Ureter (tissue), 1 donor: ENCODE results near the gene CTDSP2. TPM values are rescaled to one million over a fixed set of nuclear protein-coding genes. Genes with fewer than 3 reads are reported as not detected.
A peak's percentile ranks its signal among the peaks of the same experiment; 100 is the strongest.
"Not testable (repeated sequence)": the region's sequence is repeated elsewhere in the genome, so short reads cannot be mapped to it uniquely, and the experiment has no call there.

Experiments
- DNase-seq: peaks from one replicate; pipeline ENCODE4 v3.0.0-alpha.2; 2020; ENCODE audit warnings: low spot score
- total RNA-seq: library from RNA; stranded (reverse); gene quantifications from one replicate; pipeline ENCODE4 v1.2.4, GENCODE V29; 2023
- donor health status: DM: yes; HTN: yes; CAD: no.

CTDSP2 gene, protein sequence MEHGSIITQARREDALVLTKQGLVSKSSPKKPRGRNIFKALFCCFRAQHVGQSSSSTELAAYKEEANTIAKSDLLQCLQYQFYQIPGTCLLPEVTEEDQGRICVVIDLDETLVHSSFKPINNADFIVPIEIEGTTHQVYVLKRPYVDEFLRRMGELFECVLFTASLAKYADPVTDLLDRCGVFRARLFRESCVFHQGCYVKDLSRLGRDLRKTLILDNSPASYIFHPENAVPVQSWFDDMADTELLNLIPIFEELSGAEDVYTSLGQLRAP
- total RNA-seq, result 130 TPM

DNA sequence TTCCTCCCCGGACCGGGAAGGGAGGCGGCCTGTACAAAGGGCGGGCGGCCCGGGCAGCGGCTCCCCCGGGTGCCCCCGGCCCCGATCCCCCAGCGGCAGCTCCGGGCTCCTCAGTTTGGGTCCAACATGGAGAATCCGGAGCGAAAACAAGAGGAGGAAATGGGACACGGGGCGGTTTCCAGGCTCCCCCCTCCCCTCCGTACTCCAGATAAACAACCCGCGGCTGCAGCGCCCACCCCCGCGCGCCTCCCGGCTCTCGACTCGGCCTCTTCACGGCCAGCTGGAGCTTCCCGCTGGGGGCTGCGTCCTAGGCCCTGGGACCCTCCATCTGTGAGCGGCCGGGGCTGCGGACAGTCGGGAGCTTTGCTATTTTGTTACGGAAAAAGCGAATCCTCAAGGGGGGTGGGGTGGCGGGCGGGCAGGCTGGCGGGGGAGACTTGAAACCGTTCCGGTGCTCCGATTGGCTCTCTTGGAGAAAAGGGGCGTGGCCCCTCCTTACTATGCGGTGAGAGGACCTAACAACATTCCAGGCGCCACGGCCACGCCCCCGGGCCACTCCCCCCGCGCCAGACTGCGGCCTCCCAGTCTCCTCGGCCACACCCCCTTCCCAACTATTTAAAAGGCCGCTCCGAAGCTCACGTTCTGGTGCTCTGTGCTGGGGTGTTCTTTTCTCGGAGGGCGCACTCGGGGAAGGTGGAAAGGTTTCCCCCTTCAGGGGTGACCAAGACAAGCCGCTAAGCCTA lies at the start of gene CTDSP2:
TSS of gene CTDSP2 (minus strand) at position 153 of the 743 bp plus-strand sequence. CDS start 294 bp downstream, outside the sequence.
- DNase-seq, result peak; percentile 100

DNA sequence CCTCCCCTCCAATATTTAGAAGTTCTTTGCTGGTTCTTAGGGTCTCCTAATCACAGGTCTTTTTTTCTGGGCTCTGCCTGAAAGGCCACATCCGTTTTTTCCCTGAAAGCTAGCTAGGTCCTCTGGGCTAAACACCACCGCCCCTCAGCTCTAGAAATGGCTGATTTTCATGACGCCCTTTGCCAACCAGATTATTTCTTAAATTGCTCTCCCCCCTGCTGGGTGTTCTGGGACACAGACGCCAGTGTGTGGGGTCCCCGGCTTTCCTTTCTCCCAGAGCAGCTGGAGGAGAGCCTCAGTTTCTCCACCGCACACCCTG lies 49.5 kb upstream of the CTDSP2 start:
- no peak for DNase-seq

- DNase-seq, result no peak
Measured at GRCh38 chr12:57895389-57896114, 49.0 kb upstream of the CTDSP2 start.

GRCh38 chr12:57894399-57895292 lies 48.1 kb upstream of the CTDSP2 start:
- no peak for DNase-seq

GRCh38 chr12:57893431-57894353 lies 47.2 kb upstream of the CTDSP2 start:
- peak; percentile 92 for DNase-seq

DNA sequence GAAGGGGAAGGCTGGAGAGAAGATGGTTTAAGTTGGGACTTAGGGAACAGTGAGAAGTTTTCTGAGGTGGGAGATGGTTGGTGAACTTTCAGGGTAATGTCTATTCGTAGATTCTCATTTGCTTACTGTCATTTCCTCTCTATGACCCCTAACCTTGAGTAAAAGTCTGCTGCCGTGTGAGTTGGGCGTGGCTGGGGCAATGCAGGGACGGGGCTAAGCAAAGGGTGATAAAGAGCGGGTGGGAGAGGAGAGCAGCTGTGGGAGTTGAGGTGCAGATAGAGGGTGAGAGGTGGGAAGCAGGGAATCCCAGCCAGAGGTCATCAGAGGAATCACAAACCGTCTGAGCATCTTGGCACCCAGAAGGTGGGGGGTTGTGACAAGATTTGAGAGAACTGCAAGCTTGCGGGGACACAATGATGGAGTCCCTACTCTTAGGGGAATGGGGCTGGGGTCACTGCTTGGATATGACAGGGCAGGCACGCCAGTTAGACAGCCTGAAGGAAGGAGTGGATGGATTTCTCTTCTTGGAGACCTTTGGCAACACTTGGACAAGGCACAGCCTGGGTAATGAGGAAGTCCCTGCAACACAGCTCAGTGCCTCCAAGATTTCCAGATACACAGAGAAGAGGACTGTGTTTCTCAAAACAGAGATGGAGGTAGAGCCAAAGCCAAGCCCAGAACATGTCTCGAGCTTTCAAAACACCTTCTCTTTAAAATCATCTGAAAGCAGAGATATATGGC lies 45.9 kb upstream of the CTDSP2 start:
- no peak for DNase-seq

GRCh38 chr12:57891542-57892228 lies 45.2 kb upstream of the CTDSP2 start:
- DNase-seq, result no peak

GRCh38 chr12:57890191-57891115 lies 43.9 kb upstream of the CTDSP2 start:
- no peak for DNase-seq

- peak; percentile 83 for DNase-seq
Measured at GRCh38 chr12:57889500-57889989, 43.0 kb upstream of the CTDSP2 start.

- DNase-seq, result peak; percentile 83
Measured at GRCh38 chr12:57888409-57889157, 42.1 kb upstream of the CTDSP2 start.

DNA sequence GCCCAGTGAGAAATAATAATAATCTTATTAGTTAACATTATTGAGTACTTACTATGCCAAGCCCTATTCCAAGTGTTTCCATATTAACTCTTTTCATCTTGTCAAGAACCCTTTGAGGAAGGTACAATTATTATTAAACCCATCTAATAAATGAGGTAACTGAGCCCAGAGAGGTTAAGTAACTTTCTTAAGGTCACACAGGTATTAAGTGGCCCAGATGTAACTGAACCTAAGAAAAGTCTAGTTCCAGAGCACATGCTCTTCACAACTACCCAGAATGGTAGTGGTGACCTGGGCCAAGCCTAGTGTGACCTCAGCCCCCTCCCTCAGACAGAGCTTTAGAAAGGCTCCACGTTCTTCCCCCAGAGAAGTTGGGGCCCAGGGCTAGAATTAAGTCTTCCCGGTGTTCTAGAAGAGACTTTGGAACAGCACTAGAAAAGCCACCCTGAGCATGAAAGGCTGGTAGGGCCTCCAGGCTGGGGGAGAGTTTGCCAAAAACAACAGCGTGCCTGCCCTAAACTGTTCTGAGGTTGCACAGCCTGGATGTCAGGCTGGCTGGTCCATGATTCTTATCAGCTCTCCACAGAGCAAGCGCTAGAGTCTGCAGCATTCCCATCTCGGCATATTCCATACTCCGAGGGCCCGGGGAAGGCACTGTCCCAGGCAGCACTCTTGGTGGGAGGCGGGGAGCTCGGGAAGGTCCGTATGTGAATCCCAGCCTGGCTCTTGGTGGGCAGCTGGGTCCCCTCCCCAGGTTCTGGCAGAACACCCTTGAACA lies 41.3 kb upstream of the CTDSP2 start:
- DNase-seq, result peak; percentile 79

GRCh38 chr12:57886964-57887363 lies 40.4 kb upstream of the CTDSP2 start:
- not testable (repeated sequence) for DNase-seq

DNA sequence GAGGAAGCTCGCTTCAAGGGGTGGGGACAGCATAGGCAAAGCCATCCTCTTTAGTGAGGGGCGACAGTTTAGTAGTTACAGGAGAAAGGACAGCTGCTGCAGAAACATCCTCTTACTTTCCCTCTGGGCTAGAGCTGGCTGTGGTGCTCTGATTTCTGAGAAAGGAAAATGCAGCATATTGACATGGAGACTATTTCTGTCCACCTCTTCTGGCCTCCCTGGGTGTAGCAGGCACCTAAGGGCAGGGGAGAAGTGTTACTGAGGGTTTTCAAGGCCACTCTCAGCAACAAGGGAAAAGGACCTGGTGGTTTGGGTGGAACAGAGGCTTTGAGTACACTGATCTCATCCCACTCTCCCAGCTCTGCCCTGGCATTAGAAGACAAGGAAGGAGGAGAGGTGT lies 40.0 kb upstream of the CTDSP2 start:
- no peak for DNase-seq

DNA sequence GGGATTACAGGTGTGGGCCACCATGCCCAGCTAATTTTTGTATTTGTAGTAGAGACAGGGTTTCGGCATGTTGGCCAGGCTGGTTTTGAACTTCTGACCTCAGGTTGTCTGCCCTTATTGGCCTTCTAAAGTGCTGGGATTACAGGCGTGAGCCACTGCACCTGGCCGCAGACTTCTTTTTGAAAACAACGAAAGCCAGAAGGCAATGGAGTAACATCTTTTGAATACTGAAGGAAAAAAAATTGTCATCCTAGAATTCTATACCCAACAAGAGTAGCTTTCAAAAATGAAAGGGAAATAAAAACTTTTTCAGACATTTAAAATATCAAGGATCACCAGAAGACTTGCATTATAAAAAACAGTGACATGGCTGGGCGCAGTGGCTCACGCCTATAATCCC lies 38.7 kb upstream of the CTDSP2 start:
- DNase-seq, result no peak

GRCh38 chr12:57883700-57884099 lies 37.2 kb upstream of the CTDSP2 start:
- no peak for DNase-seq

GRCh38 chr12:57883057-57883456 lies 36.5 kb upstream of the CTDSP2 start:
- DNase-seq, result no peak
